HCT116 (cell line): ENCODE results near the gene STARD3.

Experiments used
- CTCF ChIP-seq, 3 experiments: fragments of 200-600 bp in 1 of 3; sonication (generic) in 1 of 3; IDR thresholded peaks in 2 of 3; conservative IDR thresholded peaks in 1 of 3; 2 replicates each; pipeline ENCODE4 v1.5.1; 2012 to 2017; ENCODE audit warnings: low read depth in 2 of 3, low read length in 2 of 3, antibody characterized with exemption in 1 of 3, borderline replicate concordance in 1 of 3, control low read depth in 1 of 3, mild to moderate bottlenecking in 1 of 3, mixed read lengths in 1 of 3, mixed run types in 1 of 3, moderate library complexity in 1 of 3; ENCODE audit not compliant: insufficient read depth in 1 of 3
- MAX ChIP-seq: IDR thresholded peaks from 2 replicates; pipeline ENCODE4 v1.6.1; 2012
- SIN3A ChIP-seq: IDR thresholded peaks from 2 replicates; pipeline ENCODE4 v1.6.1; 2012; ENCODE audit warnings: low read depth

GRCh38 chr17:39666231-39666600 lies 29.3 kb downstream of the STARD3 start:
- TF ChIP-seq CTCF (IDR thresholded peaks at IDR 0.05 in 2 of 3, conservative IDR thresholded peaks at IDR 0.05 in 1 of 3; ENCODE audit: borderline replicate concordance in 1 of 3, insufficient read depth in 1 of 3, low read depth in 2 of 3, low read length in 2 of 3) (no peak), MAX (no peak), SIN3A (no peak)
